GM13977 (cell line): ENCODE measurements around the gene IRF2.

Experiments
- DNase-seq: peaks from one replicate; pipeline ENCODE4 v3.0.0; 2012; ENCODE audit warnings: low spot score
- in situ Hi-C: fragments of 300-500 bp; cut with MboI; formaldehyde crosslinking; loops from one replicate; pipeline ENCODE4 v1.12.0; 2022; ENCODE audit warnings: low sequenced_read_pairs, low pct_unique_long_range_greater_than_20kb, mixed read lengths, inconsistent platforms; ENCODE audit not compliant: unreplicated experiment
- TF ChIP-seq, protein P1 (sequence below): IDR thresholded peaks from 2 replicates; pipeline ENCODE4 v1.5.1; 2012; ENCODE audit warnings: mild to moderate bottlenecking, control low read depth; ENCODE audit not compliant: insufficient read depth; ENCODE audit errors: extremely low read depth, missing control alignments

Gene IRF2

DNA sequence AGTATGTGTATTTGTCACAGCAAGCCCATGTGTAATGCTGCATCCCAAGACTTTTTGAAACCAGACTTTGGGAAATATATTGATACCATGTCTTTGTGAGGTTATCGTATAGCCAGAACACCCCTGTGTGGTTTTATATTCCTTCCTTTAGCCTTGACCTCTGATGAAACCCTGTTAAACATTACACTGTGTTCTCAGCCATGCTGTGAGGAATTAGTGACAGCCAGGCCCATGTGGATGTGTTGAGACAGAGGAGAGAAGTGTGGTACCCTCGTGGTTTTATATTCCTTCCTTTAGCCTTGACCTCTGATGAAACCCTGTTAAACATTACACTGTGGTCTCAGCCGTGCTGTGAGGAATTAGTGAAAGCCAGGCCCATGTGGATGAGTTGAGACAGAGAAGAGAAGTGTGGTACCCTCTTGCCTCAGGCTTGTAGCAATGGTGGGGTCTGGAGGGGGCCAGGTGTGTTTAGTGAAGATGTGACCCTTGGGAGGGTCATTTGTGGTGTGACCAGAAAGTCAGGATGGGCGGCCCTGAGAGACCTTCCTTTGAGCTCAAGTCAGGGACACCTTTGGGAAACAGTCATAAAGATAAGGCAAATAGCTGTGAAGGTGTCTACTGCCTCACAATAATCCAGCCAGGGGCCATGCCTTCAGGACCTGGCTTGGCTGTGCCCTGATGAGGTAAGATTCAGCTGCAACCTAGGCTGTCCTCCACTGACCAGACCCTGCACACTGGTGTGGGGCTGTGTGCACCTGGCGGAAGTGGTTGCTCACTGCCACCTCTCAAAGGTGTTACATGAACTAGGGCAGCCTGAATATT lies 110.0 kb downstream of the IRF2 start:
- no peak for DNase-seq
- in situ Hi-C loops, result no loop called here
- TF ChIP-seq, protein P1, sequence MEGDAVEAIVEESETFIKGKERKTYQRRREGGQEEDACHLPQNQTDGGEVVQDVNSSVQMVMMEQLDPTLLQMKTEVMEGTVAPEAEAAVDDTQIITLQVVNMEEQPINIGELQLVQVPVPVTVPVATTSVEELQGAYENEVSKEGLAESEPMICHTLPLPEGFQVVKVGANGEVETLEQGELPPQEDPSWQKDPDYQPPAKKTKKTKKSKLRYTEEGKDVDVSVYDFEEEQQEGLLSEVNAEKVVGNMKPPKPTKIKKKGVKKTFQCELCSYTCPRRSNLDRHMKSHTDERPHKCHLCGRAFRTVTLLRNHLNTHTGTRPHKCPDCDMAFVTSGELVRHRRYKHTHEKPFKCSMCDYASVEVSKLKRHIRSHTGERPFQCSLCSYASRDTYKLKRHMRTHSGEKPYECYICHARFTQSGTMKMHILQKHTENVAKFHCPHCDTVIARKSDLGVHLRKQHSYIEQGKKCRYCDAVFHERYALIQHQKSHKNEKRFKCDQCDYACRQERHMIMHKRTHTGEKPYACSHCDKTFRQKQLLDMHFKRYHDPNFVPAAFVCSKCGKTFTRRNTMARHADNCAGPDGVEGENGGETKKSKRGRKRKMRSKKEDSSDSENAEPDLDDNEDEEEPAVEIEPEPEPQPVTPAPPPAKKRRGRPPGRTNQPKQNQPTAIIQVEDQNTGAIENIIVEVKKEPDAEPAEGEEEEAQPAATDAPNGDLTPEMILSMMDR, result no peak

DNA sequence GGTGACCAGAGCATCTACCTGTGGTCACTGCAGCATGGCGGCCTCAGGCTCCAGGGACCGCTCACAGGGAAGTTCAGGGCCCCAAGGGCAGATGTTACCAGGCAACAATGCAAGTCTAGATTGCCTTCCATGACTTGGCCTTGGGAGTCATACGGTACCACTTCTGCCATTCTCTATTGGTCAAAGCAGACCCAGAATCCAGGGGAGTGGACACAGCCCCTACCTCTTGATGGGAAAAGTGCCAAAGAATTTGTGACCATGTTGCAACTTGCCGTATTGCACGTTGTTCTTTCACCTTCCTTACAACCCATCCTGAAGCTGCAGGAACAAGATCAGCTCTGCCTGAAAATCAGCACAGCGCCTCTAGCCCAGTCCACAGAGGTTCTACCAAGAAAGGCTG lies 111.1 kb downstream of the IRF2 start:
- TF ChIP-seq, protein P1, result no peak
- no peak for DNase-seq
- in situ Hi-C loops, result no loop called here

DNA sequence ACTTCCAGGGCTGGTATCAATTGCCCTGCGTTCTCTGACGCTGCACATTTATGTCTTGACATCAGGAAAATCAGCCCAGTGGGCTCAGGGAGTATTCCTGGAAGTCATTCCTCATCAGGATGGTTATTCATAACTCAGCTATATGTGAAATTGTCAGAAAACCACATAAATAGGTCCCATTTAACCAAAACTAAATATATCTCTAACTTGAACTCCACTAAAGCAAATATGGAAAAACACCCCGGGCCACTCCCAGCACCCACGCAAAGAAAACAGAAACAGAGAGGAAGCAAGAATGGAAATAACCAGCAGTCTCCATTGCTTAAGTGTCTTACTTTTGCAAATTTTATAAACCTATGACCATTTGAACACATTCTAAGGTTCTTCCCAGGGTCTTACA lies 112.0 kb downstream of the IRF2 start:
- no peak for DNase-seq
- in situ Hi-C loops, result no loop called here
- TF ChIP-seq, protein P1, result no peak

DNA sequence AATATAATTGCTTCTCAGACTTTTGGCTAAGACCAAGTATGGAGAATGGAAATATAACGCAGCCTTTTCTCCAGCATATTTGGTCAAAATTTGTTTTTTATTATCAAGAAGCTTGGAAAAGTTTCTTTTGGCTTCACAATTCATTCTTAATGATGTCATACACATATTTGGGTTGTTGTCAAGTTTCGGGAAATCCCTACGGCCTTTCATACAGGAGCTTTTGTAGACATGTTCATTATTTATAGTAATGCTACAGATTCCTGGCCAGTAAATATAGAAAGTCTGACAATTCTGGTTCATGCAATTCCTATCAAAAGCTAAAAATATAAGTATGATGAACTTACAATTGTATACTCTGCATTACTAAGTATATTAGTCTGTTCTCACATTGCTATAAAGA lies 112.9 kb downstream of the IRF2 start:
- TF ChIP-seq, protein P1, result no peak
- DNase-seq, result no peak
- in situ Hi-C loops, result no loop called here

DNA sequence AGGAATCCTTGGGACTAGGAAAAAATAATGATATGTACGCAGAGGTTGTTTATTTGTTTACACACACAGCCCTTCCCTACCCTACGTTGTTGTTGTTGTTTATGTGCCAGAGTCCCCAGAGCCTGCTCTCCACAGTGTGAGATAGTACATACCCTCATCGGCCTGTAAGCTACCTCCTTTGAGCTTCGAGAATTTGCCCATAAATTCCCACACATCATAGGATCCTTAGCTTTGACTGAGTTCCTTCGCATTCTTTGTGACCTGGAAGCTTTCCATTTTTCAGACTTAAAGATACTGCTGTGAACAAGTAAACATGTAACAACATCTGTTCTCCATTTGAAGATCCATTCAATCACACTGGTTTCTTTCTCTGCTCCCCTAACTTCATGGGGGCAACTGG lies 114.5 kb downstream of the IRF2 start:
- in situ Hi-C loops, result no loop called here
- TF ChIP-seq, protein P1, result no peak
- DNase-seq, result no peak

DNA sequence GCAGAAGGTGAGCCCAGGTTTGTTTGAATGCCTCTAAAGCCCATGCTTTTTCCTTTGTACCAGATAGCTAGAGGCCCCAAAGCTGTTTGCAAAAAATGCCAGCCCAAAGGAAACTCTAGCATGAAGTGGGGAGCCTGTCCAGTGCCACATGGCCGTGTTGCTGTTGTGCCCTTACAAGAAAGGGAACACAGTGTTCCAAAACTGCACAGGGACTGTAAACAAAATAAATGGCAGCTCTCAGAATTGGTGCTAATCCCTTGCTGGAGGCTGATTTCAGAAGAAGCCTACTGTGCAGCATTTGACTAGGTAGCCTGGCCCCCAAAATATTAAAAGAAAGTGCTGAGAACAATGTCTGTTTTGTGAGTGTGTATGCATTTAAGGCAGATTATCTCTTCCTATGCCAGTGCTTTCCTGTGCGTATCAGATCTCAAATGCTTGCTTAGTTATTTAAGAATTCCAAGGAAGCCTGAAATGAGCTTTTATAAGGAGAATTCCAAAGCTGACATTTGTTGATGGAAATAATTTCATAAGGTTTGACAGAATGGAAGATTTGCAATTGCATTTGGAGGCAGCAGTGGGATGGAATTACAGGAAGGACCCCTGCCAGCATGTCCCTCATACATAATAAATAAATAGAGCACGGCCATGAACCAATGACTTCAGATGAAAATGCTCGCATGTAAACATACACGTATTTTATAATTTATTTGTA lies 115.7 kb downstream of the IRF2 start:
- TF ChIP-seq, protein P1, result no peak
- DNase-seq, result no peak
- in situ Hi-C loops, result no loop called here
